SK-N-MC (cell line): ENCODE measurements around the gene MARF1.

Experiments
- DNase-seq: peaks from one replicate; pipeline ENCODE4 v3.0.0-alpha.2; 2011; ENCODE audit warnings: low read depth, low spot score
- H3K27ac ChIP-seq: fragments of 200-600 bp; sonication (generic); 2 replicates; pipeline ENCODE4 v1.5.1; 2016; ENCODE audit warnings: mixed run types
- H3K36me3 ChIP-seq: fragments of 200-600 bp; sonication (generic); 2 replicates; pipeline ENCODE4 v1.6.1; 2017; ENCODE audit warnings: antibody characterized with exemption, low read length, mixed read lengths; ENCODE audit not compliant: insufficient read depth
- H3K4me3 ChIP-seq: fragments of 200-600 bp; sonication (generic); 2 replicates; pipeline ENCODE4 v1.5.1; 2016
- H3K9ac ChIP-seq: fragments of 200-600 bp; sonication (generic); 2 replicates; pipeline ENCODE4 v1.8.0; 2017; ENCODE audit warnings: mixed run types, mixed read lengths; ENCODE audit not compliant: insufficient read length
- H3K9me3 ChIP-seq: fragments of 200-600 bp; sonication (generic); 2 replicates; pipeline ENCODE4 v1.6.1; 2017; ENCODE audit warnings: low read depth, mild to moderate bottlenecking, antibody characterized with exemption, low read length, moderate library complexity, mixed read lengths
- EZH2 ChIP-seq: fragments of 200-600 bp; sonication (generic); IDR thresholded peaks from one replicate; pipeline ENCODE4 v1.6.1; 2017; ENCODE audit warnings: antibody characterized with exemption
- FOXP2 ChIP-seq: optimal IDR thresholded peaks from 2 replicates; pipeline ENCODE3; 2011; ENCODE audit warnings: mild to moderate bottlenecking, moderate library complexity; ENCODE audit not compliant: insufficient read depth; ENCODE audit errors: extremely low read length, control extremely low read depth
- POLR2AphosphoS5 ChIP-seq: IDR thresholded peaks from 2 replicates; pipeline ENCODE4 v1.6.1; 2012; ENCODE audit warnings: mild to moderate bottlenecking, low read depth, low read length, borderline replicate concordance

The MARF1 gene

GRCh38 chr16:15620611-15621195 is 22.3 kb downstream of the MARF1 start:
- no peak overlapping the region for H3K27ac ChIP-seq
- TF ChIP-seq FOXP2 = no peak
- TF ChIP-seq EZH2 = no peak
- TF ChIP-seq POLR2AphosphoS5 = no peak
- DNase-seq = no peak
- no peak overlapping the region for H3K9ac ChIP-seq
- H3K9me3 ChIP-seq = no peaks in the 10 kb centered on the region
- no peak overlapping the region for H3K4me3 ChIP-seq
- H3K36me3 ChIP-seq = peaks cover 86% of the 10 kb centered on the region

GRCh38 chr16:15618392-15618791 is 24.6 kb downstream of the MARF1 start:
- no peak for TF ChIP-seq EZH2
- Histone ChIP-seq H3K9ac (no peak overlapping the region), H3K4me3 (no peak overlapping the region), H3K27ac (no peak overlapping the region), H3K36me3 (peaks cover 78% of the 10 kb centered on the region), H3K9me3 (no peaks in the 10 kb centered on the region)
- no peak for DNase-seq

GRCh38 chr16:15617901-15618300 is 25.1 kb downstream of the MARF1 start:
- Histone ChIP-seq H3K4me3 (no peak overlapping the region), H3K9me3 (no peaks in the 10 kb centered on the region), H3K36me3 (peaks cover 80% of the 10 kb centered on the region), H3K9ac (no peak overlapping the region), H3K27ac (no peak overlapping the region)
- DNase-seq = no peak
- TF ChIP-seq FOXP2 = no peak
- TF ChIP-seq EZH2 = no peak
- no peak for TF ChIP-seq POLR2AphosphoS5

- Histone ChIP-seq H3K36me3 (peaks cover 80% of the 10 kb centered on the region), H3K9ac (no peak overlapping the region), H3K9me3 (no peaks in the 10 kb centered on the region), H3K27ac (no peak overlapping the region), H3K4me3 (no peak overlapping the region)
- no peak for TF ChIP-seq EZH2
- TF ChIP-seq POLR2AphosphoS5 = no peak
- no peak for TF ChIP-seq FOXP2
- DNase-seq = no peak
Observed at GRCh38 chr16:15616475-15617165, 26.3 kb downstream of the MARF1 start.

- peaks cover 77% of the 10 kb centered on the region for H3K36me3 ChIP-seq
Observed at GRCh38 chr16:15616012-15616411, 26.9 kb downstream of the MARF1 start.

GRCh38 chr16:15613676-15614075 is 29.3 kb downstream of the MARF1 start:
- H3K27ac ChIP-seq = no peak overlapping the region

More at GRCh38 chr16:15616012-15616411, 26.9 kb downstream of the MARF1 start:
- Histone ChIP-seq H3K27ac (no peak overlapping the region), H3K9me3 (no peaks in the 10 kb centered on the region), H3K9ac (no peak overlapping the region), H3K4me3 (no peak overlapping the region)
- no peak for DNase-seq
- TF ChIP-seq EZH2 = no peak
- TF ChIP-seq POLR2AphosphoS5 = no peak
- TF ChIP-seq FOXP2 = no peak

GRCh38 chr16:15611610-15612009 is 31.3 kb downstream of the MARF1 start:
- Histone ChIP-seq H3K36me3 (peaks cover 75% of the 10 kb centered on the region), H3K4me3 (no peak overlapping the region), H3K9me3 (no peaks in the 10 kb centered on the region), H3K27ac (no peak overlapping the region), H3K9ac (no peak overlapping the region)
- no peak for DNase-seq
- TF ChIP-seq EZH2 (no peak), POLR2AphosphoS5 (no peak), FOXP2 (no peak)

More at GRCh38 chr16:15613676-15614075, 29.3 kb downstream of the MARF1 start:
- peaks cover 77% of the 10 kb centered on the region for H3K36me3 ChIP-seq
- H3K4me3 ChIP-seq = no peak overlapping the region
- no peak overlapping the region for H3K9ac ChIP-seq
- TF ChIP-seq EZH2 (no peak), POLR2AphosphoS5 (no peak), FOXP2 (no peak)
- no peak for DNase-seq
- no peaks in the 10 kb centered on the region for H3K9me3 ChIP-seq

- peaks cover 68% of the 10 kb centered on the region for H3K36me3 ChIP-seq
- no peak for DNase-seq
- no peak overlapping the region for H3K27ac ChIP-seq
- no peak overlapping the region for H3K4me3 ChIP-seq
- H3K9ac ChIP-seq = no peak overlapping the region
- no peak for TF ChIP-seq POLR2AphosphoS5
- no peak for TF ChIP-seq FOXP2
- no peak for TF ChIP-seq EZH2
- H3K9me3 ChIP-seq = no peaks in the 10 kb centered on the region
Observed at GRCh38 chr16:15610369-15610871, 32.5 kb downstream of the MARF1 start.
